Adrenal gland (tissue), 5 donors: ENCODE data around the gene PIPOX.

ENCODE experiments used
- CTCF ChIP-seq, 6 experiments: fragments of 450-650 bp in 4 of 6; fragments of 200-600 bp in 2 of 6; sonication (generic) in 1 of 6; IDR thresholded peaks; 1 replicate in 5 of 6; 2 replicates in 1 of 6; pipeline versions ENCODE4 v1.5.1 to v1.8.0; 2016 to 2021; ENCODE audit warnings: antibody characterized with exemption in 6 of 6, mild to moderate bottlenecking in 2 of 6, moderate library complexity in 1 of 6
- POLR2A ChIP-seq, 2 donors: fragments of 450-650 bp; IDR thresholded peaks; one replicate each; pipeline ENCODE4 v1.6.1; 2017; ENCODE audit warnings: antibody characterized with exemption in 2 of 2, mild to moderate bottlenecking in 2 of 2, moderate library complexity in 1 of 2
- donor health status: DM: no; HTN: no; CAD: no.

DNA sequence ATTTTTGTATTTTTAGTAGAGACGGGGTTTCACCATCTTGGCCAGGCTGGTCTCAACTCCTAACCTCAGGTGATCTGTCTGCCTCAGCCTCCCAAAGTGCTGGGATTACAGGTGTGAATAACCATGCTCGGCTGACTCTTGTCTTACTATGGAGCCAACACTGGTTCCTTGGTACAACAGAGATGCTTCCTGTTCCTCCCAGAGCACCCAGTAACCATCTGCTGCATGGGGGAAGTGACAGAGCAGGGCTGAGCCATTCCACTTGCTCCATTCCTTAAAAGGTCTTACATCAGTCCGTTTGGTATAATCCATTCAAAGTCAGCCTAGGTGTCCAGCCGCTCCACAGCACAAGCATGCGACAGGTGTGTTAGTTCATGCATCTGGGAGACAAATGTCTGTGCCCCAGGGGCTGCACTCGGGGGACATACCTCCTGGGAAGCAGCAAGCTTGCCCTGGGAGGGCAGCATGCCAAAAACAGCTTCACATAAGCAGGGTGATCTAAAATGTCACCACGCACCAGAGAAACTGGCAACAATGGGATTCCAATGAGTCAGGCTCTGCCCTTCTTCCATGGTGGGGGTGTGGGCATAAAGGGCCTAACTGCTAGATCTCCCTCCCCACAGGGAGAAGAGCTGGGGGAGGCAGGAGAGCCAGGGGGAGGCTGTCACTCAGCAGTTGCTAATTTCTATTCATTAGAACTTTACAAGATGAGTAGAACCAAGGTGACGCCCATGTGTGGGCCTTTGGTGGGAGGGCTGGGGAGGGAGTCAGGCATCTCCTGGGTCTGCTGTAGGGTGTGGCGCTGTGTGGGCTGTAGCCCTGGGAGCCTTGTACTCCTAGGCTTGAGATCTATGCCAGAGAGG is 35.5 kb downstream of the PIPOX start:
- TF ChIP-seq CTCF (IDR thresholded peaks at IDR 0.05) (no peak), POLR2A (IDR thresholded peaks at IDR 0.05) (no peak)
